Sigmoid colon (tissue), 7 donors: Measurements from ENCODE around the gene PTRHD1. TPM values are rescaled to one million over a fixed set of nuclear protein-coding genes. Genes with fewer than 3 reads are reported as not detected.

ENCODE experiments used
- DNase-seq: peaks from one replicate; pipeline ENCODE4 v3.0.0-alpha.2; 2019
- H3K27ac ChIP-seq, 4 donors: fragments of 200-600 bp; sonication (generic); one replicate each; pipeline ENCODE4 v1.5.1; 2016 to 2019; ENCODE audit warnings: mild to moderate bottlenecking in 1 of 4
- H3K27me3 ChIP-seq, 3 donors: fragments of 200-600 bp; sonication (generic); one replicate each; pipeline ENCODE4 v1.5.1; 2019; ENCODE audit warnings: mild to moderate bottlenecking in 1 of 3
- H3K36me3 ChIP-seq, 4 donors: fragments of 200-600 bp; sonication (generic); one replicate each; pipeline ENCODE4 v1.5.1; 2016 to 2019
- H3K4me1 ChIP-seq, 4 donors: fragments of 200-600 bp; sonication (generic); one replicate each; pipeline ENCODE4 v1.5.1; 2017 to 2019
- H3K4me3 ChIP-seq, 4 donors: fragments of 200-600 bp; sonication (generic); one replicate each; pipeline ENCODE4 v1.5.1; 2017 to 2019; ENCODE audit warnings: mild to moderate bottlenecking in 2 of 4, moderate library complexity in 1 of 4
- H3K9me3 ChIP-seq, 4 donors: fragments of 200-600 bp in 3 of 4; sonication (generic) in 3 of 4; one replicate each; pipeline versions ENCODE4 v1.5.1 to v1.6.1; 2013 to 2019
- EP300 ChIP-seq, 4 donors: sonication (generic); formaldehyde crosslinking; IDR thresholded peaks; one replicate each; pipeline ENCODE4 v1.6.1; 2017; ENCODE audit warnings: antibody characterized with exemption in 4 of 4
- POLR2A ChIP-seq, 2 donors: fragments of 450-650 bp; IDR thresholded peaks; one replicate each; pipeline ENCODE4 v1.6.1; 2016; ENCODE audit warnings: antibody characterized with exemption in 2 of 2, mild to moderate bottlenecking in 2 of 2, moderate library complexity in 2 of 2
- POLR2AphosphoS5 ChIP-seq, 4 donors: sonication (generic); formaldehyde crosslinking; IDR thresholded peaks; one replicate each; pipeline ENCODE4 v1.6.1; 2017; ENCODE audit warnings: antibody characterized with exemption in 4 of 4
- WGBS, 2 donors: extraction: QIAGEN DNeasy Blood & Tissue Kit; methylation state at CpG; one replicate each; pipeline ENCODE4 v1.1.7; 2013; 5-methylcytosine and 5-hydroxymethylcytosine counted together
- intact Hi-C: fragments of 100-400 bp; cut with DNase I; formaldehyde crosslinking; loops from one replicate; pipeline ENCODE4 v1.15.1; 2023
- polyA plus RNA-seq, 3 donors: library from polyadenylated mRNA; stranded (reverse); fragments of 200-250 nt; gene quantifications; one replicate each; pipeline ENCODE4 v1.2.3, GENCODE V29; 2013
- total RNA-seq, 4 donors: library from RNA; depleted of rRNA; stranded (reverse); fragments of >200 nt; gene quantifications; one replicate each; pipeline ENCODE4 v1.1.0, GENCODE V29; 2016
- TF ChIP-seq, protein P1 (sequence below), 4 experiments: fragments of 450-650 bp in 3 of 4; fragments of 200-600 bp in 1 of 4; IDR thresholded peaks; one replicate each; pipeline ENCODE4 v1.5.1; 2016 to 2019; ENCODE audit warnings: antibody characterized with exemption in 4 of 4, mild to moderate bottlenecking in 3 of 4, moderate library complexity in 2 of 4
- donor health status: healthy with polysubstance abuse.
- donor health status: Bipolar disorder and iron deficiency.
- donor health status: healthy.

Gene PTRHD1
- total and polyA plus RNA-seq, 7 donors: 10.5 to 56.4 (median 35.5) TPM

- TF ChIP-seq EP300 (IDR thresholded peaks at IDR 0.05): no peak
- TF ChIP-seq, protein P1, sequence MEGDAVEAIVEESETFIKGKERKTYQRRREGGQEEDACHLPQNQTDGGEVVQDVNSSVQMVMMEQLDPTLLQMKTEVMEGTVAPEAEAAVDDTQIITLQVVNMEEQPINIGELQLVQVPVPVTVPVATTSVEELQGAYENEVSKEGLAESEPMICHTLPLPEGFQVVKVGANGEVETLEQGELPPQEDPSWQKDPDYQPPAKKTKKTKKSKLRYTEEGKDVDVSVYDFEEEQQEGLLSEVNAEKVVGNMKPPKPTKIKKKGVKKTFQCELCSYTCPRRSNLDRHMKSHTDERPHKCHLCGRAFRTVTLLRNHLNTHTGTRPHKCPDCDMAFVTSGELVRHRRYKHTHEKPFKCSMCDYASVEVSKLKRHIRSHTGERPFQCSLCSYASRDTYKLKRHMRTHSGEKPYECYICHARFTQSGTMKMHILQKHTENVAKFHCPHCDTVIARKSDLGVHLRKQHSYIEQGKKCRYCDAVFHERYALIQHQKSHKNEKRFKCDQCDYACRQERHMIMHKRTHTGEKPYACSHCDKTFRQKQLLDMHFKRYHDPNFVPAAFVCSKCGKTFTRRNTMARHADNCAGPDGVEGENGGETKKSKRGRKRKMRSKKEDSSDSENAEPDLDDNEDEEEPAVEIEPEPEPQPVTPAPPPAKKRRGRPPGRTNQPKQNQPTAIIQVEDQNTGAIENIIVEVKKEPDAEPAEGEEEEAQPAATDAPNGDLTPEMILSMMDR (IDR thresholded peaks at IDR 0.05): no peak
- no peak for TF ChIP-seq POLR2AphosphoS5 (IDR thresholded peaks at IDR 0.05)
- no peak for TF ChIP-seq POLR2A (IDR thresholded peaks at IDR 0.05)
- Histone ChIP-seq H3K4me1 (no peaks in the 10 kb centered on the region), H3K9me3 (no peaks in the 10 kb centered on the region), H3K36me3 (peaks cover 0 to 18% (median 0%) of the 10 kb centered on the region in 4 donors), H3K27me3 (no peaks in the 10 kb centered on the region), H3K4me3 (no peak overlapping the region), H3K27ac (no peak overlapping the region)
- intact Hi-C loops: no loop called here
- 92 to 93% methylated on average over 22 of the region's 22 CpGs for WGBS, 2 donors
- DNase-seq: no peak
Measured at GRCh38 chr2:24832931-24833701, 39.9 kb upstream of the PTRHD1 start.

DNA sequence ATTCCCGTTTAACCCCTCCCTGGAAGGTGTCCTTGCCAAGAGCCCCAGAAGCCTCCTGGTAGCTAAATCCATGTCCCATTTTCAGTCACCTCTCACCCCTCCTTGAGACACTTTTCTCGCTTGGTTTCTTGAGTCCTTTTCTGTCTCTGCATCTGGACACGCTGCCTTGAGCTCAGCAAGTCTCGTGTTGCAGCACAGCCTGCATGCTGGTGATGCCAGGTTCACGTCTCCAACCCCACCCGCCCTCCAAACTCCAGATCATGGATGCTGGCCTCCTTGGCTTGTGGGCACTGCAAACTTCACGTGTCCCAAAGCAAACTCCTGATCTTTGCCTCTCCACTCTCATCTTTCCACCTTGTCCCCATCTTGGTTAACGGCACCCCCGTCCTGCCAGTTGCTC is 39.3 kb upstream of the PTRHD1 start:
- 73 to 87% methylated on average over 9 of the region's 9 CpGs for whole genome bisulfite sequencing, 2 donors
- no peaks in the 10 kb centered on the region for H3K9me3 ChIP-seq
- peaks cover 0 to 6% (median 5%) of the 10 kb centered on the region in 4 donors for H3K4me1 ChIP-seq
- no peak overlapping the region for H3K27ac ChIP-seq
- peak; percentile 45 for DNase-seq
- no peaks in the 10 kb centered on the region for H3K27me3 ChIP-seq
- H3K36me3 ChIP-seq: peaks cover 0 to 18% (median 0%) of the 10 kb centered on the region in 4 donors
- H3K4me3 ChIP-seq: no peak overlapping the region
- TF ChIP-seq POLR2AphosphoS5 (IDR thresholded peaks at IDR 0.05): no peak
- TF ChIP-seq POLR2A (IDR thresholded peaks at IDR 0.05): no peak
- TF ChIP-seq, protein P1 (IDR thresholded peaks at IDR 0.05): no peak
- TF ChIP-seq EP300 (IDR thresholded peaks at IDR 0.05): no peak
- intact Hi-C loops: no loop called here

DNA sequence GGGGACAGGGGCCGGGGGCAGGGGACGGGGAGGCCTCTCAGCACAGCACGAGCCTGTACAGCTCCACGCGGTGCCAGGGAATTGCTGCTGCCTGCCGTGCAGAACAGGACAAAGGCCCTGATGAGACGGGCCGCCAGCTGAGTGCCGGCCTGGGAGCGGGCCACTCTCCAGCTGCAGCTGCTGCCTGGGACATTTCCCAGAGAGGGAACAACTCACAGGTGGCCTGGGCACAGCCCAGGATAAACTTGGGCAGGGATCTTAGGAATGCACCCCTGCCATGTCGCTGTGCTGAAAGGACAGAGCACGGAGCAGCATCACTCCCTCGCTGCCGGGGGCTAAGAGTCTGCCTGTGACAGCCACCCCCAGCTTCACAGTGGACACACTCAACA is 38.9 kb upstream of the PTRHD1 start:
- Histone ChIP-seq H3K4me3 (no peak overlapping the region), H3K9me3 (no peaks in the 10 kb centered on the region), H3K27ac (no peak overlapping the region), H3K27me3 (no peaks in the 10 kb centered on the region), H3K36me3 (peaks cover 0 to 18% (median 0%) of the 10 kb centered on the region in 4 donors), H3K4me1 (peaks cover 0 to 10% (median 8%) of the 10 kb centered on the region in 4 donors)
- no peak for TF ChIP-seq POLR2A (IDR thresholded peaks at IDR 0.05)
- no peak for TF ChIP-seq EP300 (IDR thresholded peaks at IDR 0.05)
- TF ChIP-seq POLR2AphosphoS5 (IDR thresholded peaks at IDR 0.05): no peak
- TF ChIP-seq, protein P1 (IDR thresholded peaks at IDR 0.05): no peak
- WGBS, 2 donors: 45 to 85% methylated on average over 14 of the region's 14 CpGs
- DNase-seq: peak; percentile 25
- intact Hi-C loops: no loop called here

DNA sequence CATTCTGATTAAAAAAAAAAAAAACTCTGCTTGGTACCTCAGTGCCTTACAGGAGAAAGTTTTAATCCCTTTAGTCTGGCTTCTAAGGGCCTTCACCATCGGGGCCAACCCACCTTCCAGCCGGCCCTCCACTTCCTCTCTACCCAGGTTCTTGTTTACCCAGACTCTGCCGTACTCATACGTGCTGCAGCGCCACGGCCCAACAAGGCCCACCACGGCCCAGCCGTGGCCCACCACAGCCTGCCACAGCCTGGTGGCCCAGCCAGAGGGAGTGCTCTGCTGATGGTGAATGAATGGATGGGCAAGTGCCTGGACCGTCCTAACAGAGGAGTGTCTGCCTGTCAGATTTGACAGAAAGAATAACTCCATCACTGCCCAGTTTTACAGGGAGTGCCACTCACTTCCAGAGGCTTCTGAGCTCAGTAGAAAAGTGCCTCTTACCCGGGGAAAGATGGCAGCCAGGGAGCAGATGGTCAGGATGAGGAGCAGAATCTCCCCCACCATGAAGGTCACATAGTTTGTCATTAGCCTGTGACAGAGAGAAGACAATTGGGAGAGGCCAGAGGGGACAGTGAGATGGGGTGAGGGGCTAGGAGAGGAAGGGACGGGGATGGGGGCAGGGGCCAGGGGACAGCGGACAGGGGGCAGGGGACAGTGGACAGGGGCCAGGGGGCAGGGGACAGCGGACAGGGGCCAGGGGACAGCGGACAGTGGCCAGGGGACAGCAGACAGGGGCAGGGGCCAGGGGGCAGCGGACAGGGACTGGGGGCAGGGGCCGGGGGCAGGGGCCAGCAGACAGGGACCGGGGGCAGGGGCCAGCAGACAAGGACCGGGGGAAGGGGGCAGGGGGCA is 38.3 kb upstream of the PTRHD1 start:
- peak; percentile 60 for DNase-seq
- Histone ChIP-seq H3K4me1 (peaks cover 0 to 10% (median 8%) of the 10 kb centered on the region in 4 donors), H3K4me3 (no peak overlapping the region), H3K27me3 (no peaks in the 10 kb centered on the region), H3K27ac (no peak overlapping the region), H3K36me3 (peaks cover 0 to 12% (median 0%) of the 10 kb centered on the region in 4 donors), H3K9me3 (no peaks in the 10 kb centered on the region)
- TF ChIP-seq, protein P1 (IDR thresholded peaks at IDR 0.05): no peak
- no peak for TF ChIP-seq POLR2A (IDR thresholded peaks at IDR 0.05)
- TF ChIP-seq EP300 (IDR thresholded peaks at IDR 0.05): no peak
- no peak for TF ChIP-seq POLR2AphosphoS5 (IDR thresholded peaks at IDR 0.05)
- intact Hi-C loops: no loop called here
- WGBS, 2 donors: 89 to 92% methylated on average over 18 of the region's 18 CpGs
